ENCODE measurements around the gene SLC16A9. TPM values are rescaled to one million over a fixed set of nuclear protein-coding genes. Genes with fewer than 3 reads are reported as not detected.

Gene SLC16A9
- total RNA-seq, 4 donors from 2014 or later: 0.17 to 0.82 (median 0.39) TPM

DNA sequence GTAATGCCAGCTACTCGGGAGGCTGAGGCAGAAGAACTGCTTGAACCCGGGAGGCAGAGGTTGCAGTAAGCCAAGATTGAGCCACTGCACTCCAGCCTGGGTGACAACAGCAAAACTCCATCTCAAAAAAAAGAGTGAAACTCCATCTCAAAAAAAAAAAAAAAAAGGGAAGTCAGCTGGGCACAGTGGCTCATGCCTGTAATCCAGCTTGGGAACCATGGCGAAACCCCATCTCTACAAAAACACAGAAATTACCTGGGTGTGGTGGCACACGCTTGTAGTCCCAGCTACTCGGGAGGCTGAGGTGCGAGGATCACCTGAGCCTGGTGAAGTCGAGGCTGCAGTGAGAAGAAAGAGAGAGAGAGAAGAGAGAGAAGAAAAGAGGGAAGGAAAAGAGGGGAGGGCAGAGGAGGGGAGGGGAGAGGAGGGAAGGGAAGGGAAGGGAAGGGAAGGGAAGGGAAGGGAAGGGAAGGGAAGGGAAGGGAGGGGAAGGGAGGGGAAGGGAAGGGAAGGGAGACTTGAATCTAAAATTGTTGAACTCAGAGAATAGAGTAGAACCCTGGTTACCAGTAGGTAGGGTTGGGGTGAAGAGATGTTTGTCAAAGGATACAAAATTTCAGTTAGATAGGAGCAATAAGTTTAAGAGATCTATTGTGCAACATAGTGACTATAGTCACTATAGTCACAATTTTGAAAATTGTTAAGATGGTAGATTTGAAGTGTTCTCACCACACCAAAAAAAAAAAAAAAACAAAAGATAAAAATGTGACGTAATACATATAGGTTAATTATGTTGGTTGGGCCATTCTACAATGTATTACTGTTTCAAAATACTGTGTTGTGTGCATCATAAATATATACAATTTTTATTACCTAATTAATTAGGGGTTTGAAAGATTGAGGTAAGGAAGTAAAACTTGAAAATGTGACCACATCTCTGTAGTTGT lies 2.5 kb downstream of the SLC16A9 start:
- TF ChIP-seq, protein P1, sequence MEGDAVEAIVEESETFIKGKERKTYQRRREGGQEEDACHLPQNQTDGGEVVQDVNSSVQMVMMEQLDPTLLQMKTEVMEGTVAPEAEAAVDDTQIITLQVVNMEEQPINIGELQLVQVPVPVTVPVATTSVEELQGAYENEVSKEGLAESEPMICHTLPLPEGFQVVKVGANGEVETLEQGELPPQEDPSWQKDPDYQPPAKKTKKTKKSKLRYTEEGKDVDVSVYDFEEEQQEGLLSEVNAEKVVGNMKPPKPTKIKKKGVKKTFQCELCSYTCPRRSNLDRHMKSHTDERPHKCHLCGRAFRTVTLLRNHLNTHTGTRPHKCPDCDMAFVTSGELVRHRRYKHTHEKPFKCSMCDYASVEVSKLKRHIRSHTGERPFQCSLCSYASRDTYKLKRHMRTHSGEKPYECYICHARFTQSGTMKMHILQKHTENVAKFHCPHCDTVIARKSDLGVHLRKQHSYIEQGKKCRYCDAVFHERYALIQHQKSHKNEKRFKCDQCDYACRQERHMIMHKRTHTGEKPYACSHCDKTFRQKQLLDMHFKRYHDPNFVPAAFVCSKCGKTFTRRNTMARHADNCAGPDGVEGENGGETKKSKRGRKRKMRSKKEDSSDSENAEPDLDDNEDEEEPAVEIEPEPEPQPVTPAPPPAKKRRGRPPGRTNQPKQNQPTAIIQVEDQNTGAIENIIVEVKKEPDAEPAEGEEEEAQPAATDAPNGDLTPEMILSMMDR (IDR thresholded peaks at IDR 0.05; ENCODE audit: low read depth): no peak

DNA sequence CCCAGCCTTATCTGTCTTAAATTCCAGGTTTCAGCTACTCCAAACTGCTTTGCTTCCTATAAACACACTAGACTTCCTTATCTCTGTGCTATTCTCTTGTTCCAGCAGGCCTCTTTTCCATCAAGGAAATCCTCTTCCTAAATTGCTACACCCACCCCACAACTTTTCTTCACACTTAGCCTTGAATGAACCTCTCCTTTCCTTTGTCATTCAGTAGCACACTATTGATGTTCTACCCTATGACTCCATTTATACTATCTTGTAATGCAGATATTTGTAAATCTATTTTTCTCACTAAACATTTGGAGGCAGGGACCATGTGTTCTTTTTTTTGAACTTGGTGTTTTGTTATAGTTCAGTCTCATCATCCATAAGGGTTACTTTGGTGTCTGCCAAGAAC lies 3.7 kb downstream of the SLC16A9 start:
- TF ChIP-seq, protein P1 (IDR thresholded peaks at IDR 0.05; ENCODE audit: low read depth): no peak

DNA sequence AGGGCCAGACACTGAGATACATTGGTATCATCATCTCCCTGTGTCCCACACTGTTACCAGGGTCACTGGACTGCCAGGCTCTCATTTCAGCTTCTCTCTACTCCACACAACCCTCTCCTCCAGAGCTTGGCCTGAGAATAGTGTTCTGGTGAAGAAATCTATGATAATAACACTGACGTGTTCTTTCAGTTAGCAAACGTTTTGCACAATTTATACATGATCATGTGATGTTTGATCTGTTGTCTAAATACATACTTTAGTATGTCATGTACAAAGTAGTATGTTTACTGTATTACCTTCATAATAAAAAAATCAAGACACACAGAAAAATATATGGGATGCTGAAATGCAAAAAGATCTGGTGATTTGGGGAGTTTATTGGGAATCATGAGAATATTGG lies 5.0 kb downstream of the SLC16A9 start:
- TF ChIP-seq, protein P1 (IDR thresholded peaks at IDR 0.05; ENCODE audit: low read depth): no peak

DNA sequence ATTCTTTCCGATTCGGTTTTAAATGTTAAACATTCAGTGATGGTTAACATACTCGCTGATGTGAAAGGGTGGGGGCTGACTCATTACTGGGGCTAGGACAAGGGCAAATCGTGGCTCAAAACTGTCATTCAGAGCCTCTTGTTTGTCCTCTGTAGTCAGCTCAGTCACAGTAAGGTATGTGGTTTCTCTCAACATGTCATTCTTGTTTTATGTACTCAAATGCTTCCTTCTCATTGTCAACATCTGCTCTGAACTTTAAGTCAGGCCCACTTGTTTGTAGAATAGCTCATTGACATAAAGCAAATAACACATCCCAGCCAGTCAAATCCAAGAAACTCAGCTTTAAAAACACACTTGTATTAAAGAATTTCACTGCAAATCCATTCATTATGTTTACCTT lies 7.3 kb downstream of the SLC16A9 start:
- TF ChIP-seq, protein P1 (IDR thresholded peaks at IDR 0.05; ENCODE audit: low read depth): no peak

DNA sequence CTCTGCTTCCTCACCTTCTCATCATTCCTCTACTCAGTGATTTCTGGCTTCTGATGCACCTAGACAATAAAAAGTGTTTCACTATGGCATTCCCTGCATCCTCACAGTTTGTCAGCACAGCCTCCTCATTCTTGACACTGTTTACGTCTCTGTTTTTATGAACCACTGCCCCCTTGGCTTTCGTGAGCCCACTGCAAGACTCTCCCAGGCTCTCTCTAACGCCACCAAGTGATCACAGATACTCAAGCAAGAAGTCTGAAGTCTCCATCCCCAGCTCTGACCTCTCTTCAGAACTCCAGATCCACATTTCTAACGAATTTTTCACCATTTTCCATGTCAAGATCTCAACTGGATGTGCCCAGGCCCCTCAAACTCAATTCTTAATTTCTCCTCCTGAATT lies 8.9 kb downstream of the SLC16A9 start:
- TF ChIP-seq, protein P1 (IDR thresholded peaks at IDR 0.05; ENCODE audit: low read depth): no peak

DNA sequence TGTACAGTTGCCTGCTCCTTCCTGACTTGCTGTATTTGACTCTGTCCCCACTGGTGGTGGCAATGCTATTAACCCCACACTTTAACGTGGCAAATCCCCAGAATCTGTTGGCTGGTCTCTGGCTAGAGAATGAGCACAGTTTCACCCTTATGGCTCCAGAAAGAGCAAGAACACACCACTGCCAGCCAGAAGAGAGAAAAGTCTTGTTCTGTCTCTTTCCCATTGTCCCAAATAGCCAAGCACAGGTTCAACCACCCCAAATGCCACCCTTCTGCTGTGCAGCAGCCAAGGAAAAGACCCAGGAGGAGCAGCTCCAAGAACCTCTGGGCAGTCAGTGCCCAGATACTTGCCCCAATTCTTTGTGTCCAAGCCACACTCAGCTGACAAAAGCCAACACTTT lies 11.3 kb downstream of the SLC16A9 start:
- TF ChIP-seq, protein P1 (IDR thresholded peaks at IDR 0.05; ENCODE audit: low read depth): no peak

DNA sequence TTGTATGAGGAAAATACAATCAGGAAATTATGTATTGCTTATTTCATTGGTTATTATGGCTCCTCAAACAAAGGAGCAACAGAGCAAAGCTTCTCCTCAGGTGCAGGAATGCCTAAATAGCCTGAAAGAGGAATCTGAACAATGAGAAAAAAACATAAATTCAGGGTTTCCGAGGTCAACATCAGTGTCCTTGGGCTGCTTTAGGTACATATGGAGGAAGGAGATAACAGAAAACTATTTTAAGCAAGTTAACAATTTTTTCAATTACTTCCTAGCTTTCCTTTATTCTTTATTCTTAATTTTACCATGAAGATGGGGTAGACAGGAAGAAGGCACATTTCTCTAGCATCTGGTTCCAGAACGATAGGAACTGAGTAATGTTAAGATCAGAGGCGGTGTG lies 14.0 kb downstream of the SLC16A9 start:
- TF ChIP-seq, protein P1 (IDR thresholded peaks at IDR 0.05; ENCODE audit: low read depth): no peak
